SU-DHL-6 (cell line): Measurements from ENCODE around the gene KIF3C.

Experiments
- H2AFZ ChIP-seq: fragments of 200-600 bp; sonication (generic); 2 replicates; pipeline ENCODE4 v1.6.1; 2014; ENCODE audit warnings: low read depth, mild to moderate bottlenecking, moderate library complexity, mixed read lengths, antibody characterized with exemption, low read length; ENCODE audit not compliant: severe bottlenecking
- H3F3A ChIP-seq: fragments of 200-600 bp; shearing (Covaris generic); 2 replicates; pipeline ENCODE4 v1.6.0; 2016; ENCODE audit warnings: antibody characterized with exemption, mild to moderate bottlenecking; ENCODE audit not compliant: insufficient read depth
- H3K27ac ChIP-seq: fragments of 200-600 bp; sonication (generic); 2 replicates; pipeline ENCODE4 v1.5.1; 2016; ENCODE audit warnings: low read depth, mild to moderate bottlenecking, low read length, moderate library complexity, mixed read lengths
- H3K27me3 ChIP-seq: fragments of 200-600 bp; sonication (generic), shearing (Covaris generic); 2 replicates; pipeline ENCODE4 v1.6.0; 2014; ENCODE audit warnings: mild to moderate bottlenecking, low read length
- H3K36me3 ChIP-seq: fragments of 200-600 bp; sonication (generic); 2 replicates; pipeline ENCODE4 v1.6.1; 2014; ENCODE audit warnings: mild to moderate bottlenecking, low read length, mixed read lengths
- H3K4me2 ChIP-seq: fragments of 300-600, 200-600 bp; shearing (Covaris generic), sonication (generic); 2 replicates; pipeline ENCODE4 v1.6.0; 2014; ENCODE audit warnings: low read length, low read depth, mild to moderate bottlenecking; ENCODE audit not compliant: poor library complexity, severe bottlenecking
- H3K4me3 ChIP-seq: fragments of 200-600 bp; sonication (generic); 2 replicates; pipeline ENCODE4 v1.5.1; 2014; ENCODE audit warnings: antibody characterized with exemption, low read length, mild to moderate bottlenecking, mixed read lengths; ENCODE audit not compliant: insufficient read depth, poor library complexity, severe bottlenecking
- H3K79me2 ChIP-seq: fragments of 200-600 bp; sonication (generic); 2 replicates; pipeline ENCODE4 v1.6.1; 2014; ENCODE audit warnings: mild to moderate bottlenecking, low read length, moderate library complexity; ENCODE audit not compliant: insufficient read depth
- H3K9ac ChIP-seq: fragments of 200-600 bp; sonication (generic); 2 replicates; pipeline ENCODE4 v1.7.0; 2014; ENCODE audit warnings: mild to moderate bottlenecking, low read length
- H3K9me2 ChIP-seq: fragments of 200-600 bp; sonication (generic); replicated peaks from 2 replicates; pipeline ENCODE4 v1.6.1; 2014; ENCODE audit warnings: low read length; ENCODE audit not compliant: insufficient read depth
- H3K9me3 ChIP-seq: fragments of 200-600 bp; sonication (generic); 2 replicates; pipeline ENCODE4 v1.6.1; 2014; ENCODE audit warnings: low read length, mixed read lengths; ENCODE audit not compliant: insufficient read depth
- H4K20me1 ChIP-seq: fragments of 200-600 bp; sonication (generic); 2 replicates; pipeline ENCODE4 v1.6.1; 2014; ENCODE audit warnings: low read depth, mild to moderate bottlenecking, antibody characterized with exemption, low read length, moderate library complexity, mixed read lengths
- EZH2phosphoT487 ChIP-seq: fragments of 200-600 bp; sonication (generic), shearing (Covaris generic); conservative IDR thresholded peaks from 2 replicates; pipeline ENCODE4 v1.6.1; 2018; ENCODE audit warnings: mild to moderate bottlenecking, antibody characterized with exemption, low read length, moderate library complexity, mixed read lengths
- TF ChIP-seq, protein P1 (sequence below): fragments of 200-600 bp; sonication (generic); IDR thresholded peaks from one replicate; pipeline ENCODE4 v1.5.1; 2017; ENCODE audit warnings: antibody characterized with exemption, mild to moderate bottlenecking, low read length, moderate library complexity; ENCODE audit not compliant: insufficient read depth, poor library complexity, severe bottlenecking

KIF3C gene

DNA sequence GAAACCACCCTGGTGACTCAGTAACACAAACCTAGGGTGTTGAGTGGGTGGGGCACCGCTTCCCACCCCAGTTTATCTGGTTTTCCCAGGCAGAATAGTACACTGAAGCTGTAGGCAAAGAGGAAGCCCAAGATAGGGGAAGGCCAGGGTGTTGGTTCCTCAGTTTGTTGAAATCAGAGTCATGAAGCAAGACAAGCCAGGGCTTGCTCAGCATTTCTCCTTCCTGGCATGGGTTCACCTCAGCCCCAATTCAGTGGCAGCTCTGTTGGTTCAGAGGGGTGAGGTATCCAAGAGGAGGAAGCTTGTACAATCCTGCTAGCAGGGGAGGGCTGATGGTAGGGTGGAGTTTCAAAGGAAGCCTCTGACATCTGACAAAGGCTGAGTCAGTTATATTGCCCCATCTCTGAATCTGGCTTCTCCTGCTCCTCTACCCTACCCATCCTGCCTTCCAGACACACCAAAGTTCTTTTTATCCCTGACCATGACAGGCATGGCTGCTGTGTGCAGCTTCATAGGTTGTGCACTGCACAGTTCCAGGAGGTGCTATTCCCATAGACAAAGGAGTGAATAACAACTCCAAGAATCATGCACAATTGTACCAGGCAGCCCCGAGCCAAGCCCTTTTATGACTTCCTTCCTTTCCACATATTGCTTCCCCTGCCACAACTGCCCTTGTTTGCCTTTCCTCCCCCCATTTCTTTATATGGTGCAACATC, 26.7 kb upstream of the KIF3C start:
- H2AFZ ChIP-seq = no peak overlapping the region
- no peak overlapping the region for H3K4me2 ChIP-seq
- no peaks in the 10 kb centered on the region for H3K9me2 ChIP-seq
- H3K9ac ChIP-seq = no peak overlapping the region
- H3F3A ChIP-seq = no peaks in the 10 kb centered on the region
- no peak overlapping the region for H3K4me3 ChIP-seq
- H3K27ac ChIP-seq = no peak overlapping the region
- H3K36me3 ChIP-seq = no peaks in the 10 kb centered on the region
- H3K27me3 ChIP-seq = no peaks in the 10 kb centered on the region
- TF ChIP-seq EZH2phosphoT487 = no peak
- TF ChIP-seq, protein P1, sequence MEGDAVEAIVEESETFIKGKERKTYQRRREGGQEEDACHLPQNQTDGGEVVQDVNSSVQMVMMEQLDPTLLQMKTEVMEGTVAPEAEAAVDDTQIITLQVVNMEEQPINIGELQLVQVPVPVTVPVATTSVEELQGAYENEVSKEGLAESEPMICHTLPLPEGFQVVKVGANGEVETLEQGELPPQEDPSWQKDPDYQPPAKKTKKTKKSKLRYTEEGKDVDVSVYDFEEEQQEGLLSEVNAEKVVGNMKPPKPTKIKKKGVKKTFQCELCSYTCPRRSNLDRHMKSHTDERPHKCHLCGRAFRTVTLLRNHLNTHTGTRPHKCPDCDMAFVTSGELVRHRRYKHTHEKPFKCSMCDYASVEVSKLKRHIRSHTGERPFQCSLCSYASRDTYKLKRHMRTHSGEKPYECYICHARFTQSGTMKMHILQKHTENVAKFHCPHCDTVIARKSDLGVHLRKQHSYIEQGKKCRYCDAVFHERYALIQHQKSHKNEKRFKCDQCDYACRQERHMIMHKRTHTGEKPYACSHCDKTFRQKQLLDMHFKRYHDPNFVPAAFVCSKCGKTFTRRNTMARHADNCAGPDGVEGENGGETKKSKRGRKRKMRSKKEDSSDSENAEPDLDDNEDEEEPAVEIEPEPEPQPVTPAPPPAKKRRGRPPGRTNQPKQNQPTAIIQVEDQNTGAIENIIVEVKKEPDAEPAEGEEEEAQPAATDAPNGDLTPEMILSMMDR = no peak
- no peaks in the 10 kb centered on the region for H3K79me2 ChIP-seq
- no peaks in the 10 kb centered on the region for H4K20me1 ChIP-seq
- peaks cover 5% of the 10 kb centered on the region; the same call in 1 of the 2 replicates for H3K9me3 ChIP-seq

GRCh38 chr2:26008095-26008494, 25.8 kb upstream of the KIF3C start:
- Histone ChIP-seq H3K9ac (no peak overlapping the region), H3K36me3 (no peaks in the 10 kb centered on the region), H3K4me2 (no peak overlapping the region), H4K20me1 (no peaks in the 10 kb centered on the region), H3K9me2 (no peaks in the 10 kb centered on the region), H2AFZ (no peak overlapping the region), H3K27me3 (no peaks in the 10 kb centered on the region), H3K9me3 (peaks cover 5% of the 10 kb centered on the region; the same call in 1 of the 2 replicates), H3K79me2 (no peaks in the 10 kb centered on the region), H3K27ac (no peak overlapping the region), H3F3A (no peaks in the 10 kb centered on the region), H3K4me3 (no peak overlapping the region)
- TF ChIP-seq EZH2phosphoT487 = no peak
- TF ChIP-seq, protein P1 = no peak

DNA sequence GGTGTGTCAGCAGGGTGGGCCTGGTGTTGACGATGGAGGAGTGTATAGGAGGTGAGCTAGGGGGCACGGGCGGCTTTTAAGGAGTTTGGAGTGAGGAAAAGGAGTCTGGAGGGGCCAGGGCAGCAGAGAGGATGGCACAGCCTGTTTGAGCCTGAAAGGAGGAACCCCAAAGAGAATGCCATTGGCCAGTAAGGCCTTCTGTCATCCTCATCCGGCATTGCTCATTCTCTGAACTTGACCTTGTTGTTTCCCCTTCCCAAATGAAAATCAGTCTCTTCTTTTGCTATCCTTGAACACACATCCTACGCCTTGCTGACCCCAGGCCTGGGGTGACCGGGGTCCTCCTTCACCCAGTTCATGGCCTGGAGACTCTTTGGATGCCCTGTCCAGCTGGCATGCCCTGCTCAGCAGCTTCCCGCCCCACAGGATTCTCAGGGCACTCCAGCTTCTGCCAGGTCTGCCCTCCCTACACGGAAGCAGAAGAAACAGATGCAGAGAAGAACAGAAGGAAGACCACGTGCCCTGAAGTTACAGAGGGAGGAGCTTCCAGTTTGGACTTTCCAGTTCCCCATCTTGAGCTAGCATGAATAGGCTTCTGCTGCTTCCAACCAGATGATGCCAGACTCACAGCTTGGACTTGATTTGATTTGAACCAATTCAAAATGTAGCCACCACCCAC, 20.5 kb upstream of the KIF3C start:
- no peak overlapping the region for H2AFZ ChIP-seq
- TF ChIP-seq, protein P1 = no peak
- TF ChIP-seq EZH2phosphoT487 = no peak
- H4K20me1 ChIP-seq = no peaks in the 10 kb centered on the region

More for the DNA sequence above, 20.5 kb upstream of the KIF3C start:
- H3K9me3 ChIP-seq = no peaks in the 10 kb centered on the region
- H3K36me3 ChIP-seq = no peaks in the 10 kb centered on the region
- no peaks in the 10 kb centered on the region for H3K27me3 ChIP-seq
- no peaks in the 10 kb centered on the region for H3K79me2 ChIP-seq
- H3K9me2 ChIP-seq = no peaks in the 10 kb centered on the region
- H3F3A ChIP-seq = no peaks in the 10 kb centered on the region
- H3K27ac ChIP-seq = no peak overlapping the region
- no peak overlapping the region for H3K4me3 ChIP-seq
- H3K4me2 ChIP-seq = no peak overlapping the region
- H3K9ac ChIP-seq = no peak overlapping the region
